Measurements from ENCODE around the gene DGKH. TPM values are rescaled to one million over a fixed set of nuclear protein-coding genes. Genes with fewer than 3 reads are reported as not detected.
A peak's percentile ranks its signal among the peaks of the same experiment; 100 is the strongest.

Gene DGKH
- total and polyA plus RNA-seq, 7 donors: 0.42 to 4.6 (median 2.1) TPM

- no peaks in the 10 kb centered on the region for H3K4me1 ChIP-seq
- no peak for ATAC-seq
- WGBS, 3 donors: 39 to 52% (median 44%) methylated on average over 3 of the region's 3 CpGs
- no peaks in the 10 kb centered on the region for H3K9me3 ChIP-seq
- H3K27me3 ChIP-seq (ENCODE audit: insufficient read depth in 3 of 3, low read length in 2 of 3): no peaks in the 10 kb centered on the region
- TF ChIP-seq CTCF (IDR thresholded peaks at IDR 0.05): no peak
- H3K36me3 ChIP-seq (ENCODE audit: insufficient read depth in 1 of 2, low read depth in 1 of 2): no peaks in the 10 kb centered on the region
- H3K4me3 ChIP-seq: no peak overlapping the region
- no peak overlapping the region for H3K27ac ChIP-seq
- no peak for DNase-seq
- intact Hi-C loops (cut with DNase I): no loop called here
These were observed 20.2 kb upstream of the DGKH start for GRCh38 chr13:42028113-42028799.

- Histone ChIP-seq H3K27ac (no peak overlapping the region), H3K4me1 (no peaks in the 10 kb centered on the region), H3K9me3 (no peaks in the 10 kb centered on the region), H3K4me3 (no peak overlapping the region), H3K36me3 (ENCODE audit: insufficient read depth in 1 of 2, low read depth in 1 of 2) (no peaks in the 10 kb centered on the region), H3K27me3 (ENCODE audit: insufficient read depth in 3 of 3, low read length in 2 of 3) (no peaks in the 10 kb centered on the region)
- intact Hi-C loops (cut with DNase I): no loop called here
- no peak for DNase-seq
- TF ChIP-seq CTCF (IDR thresholded peaks at IDR 0.05): no peak
- no peak for ATAC-seq
These were observed 12.4 kb upstream of the DGKH start for GRCh38 chr13:42035905-42036521.

GRCh38 chr13:42036711-42037110 is 11.7 kb upstream of the DGKH start:
- Histone ChIP-seq H3K27ac (no peak overlapping the region), H3K36me3 (ENCODE audit: insufficient read depth in 1 of 2, low read depth in 1 of 2) (no peaks in the 10 kb centered on the region), H3K4me1 (no peaks in the 10 kb centered on the region), H3K27me3 (ENCODE audit: insufficient read depth in 3 of 3, low read length in 2 of 3) (no peaks in the 10 kb centered on the region), H3K9me3 (no peaks in the 10 kb centered on the region), H3K4me3 (no peak overlapping the region)
- WGBS, 3 donors: 65 to 83% (median 76%) methylated on average over 3 of the region's 3 CpGs
- no peak for TF ChIP-seq CTCF (IDR thresholded peaks at IDR 0.05)
- DNase-seq (no peak), ATAC-seq (no peak)
- intact Hi-C loops (cut with DNase I): no loop called here

GRCh38 chr13:42038661-42039456 is 9.6 kb upstream of the DGKH start:
- no peaks in the 10 kb centered on the region for H3K4me1 ChIP-seq
- no peak overlapping the region for H3K27ac ChIP-seq
- 89 to 95% (median 92%) methylated on average over 19 of the region's 19 CpGs for WGBS, 3 donors
- intact Hi-C loops (cut with DNase I): no loop called here
- TF ChIP-seq CTCF (IDR thresholded peaks at IDR 0.05): no peak
- ATAC-seq (no peak), DNase-seq (no peak)
- H3K27me3 ChIP-seq (ENCODE audit: insufficient read depth in 3 of 3, low read length in 2 of 3): no peaks in the 10 kb centered on the region
- no peaks in the 10 kb centered on the region for H3K9me3 ChIP-seq
- peak overlapping the region; percentile 81 for H3K4me3 ChIP-seq
- no peaks in the 10 kb centered on the region for H3K36me3 ChIP-seq (ENCODE audit: insufficient read depth in 1 of 2, low read depth in 1 of 2)

Measured in psoas muscle (tissue), 8 donors.